AG09319 (cell line): ENCODE measurements around the gene OCRL.
A peak's percentile ranks its signal among the peaks of the same experiment; 100 is the strongest.

Experiments used
- DNase-seq: peaks from one replicate; pipeline ENCODE4 v3.0.0-alpha.2; 2010; ENCODE audit warnings: low read depth; ENCODE audit errors: extremely low read depth
- TF ChIP-seq, protein P1 (sequence below): IDR thresholded peaks from 2 replicates; pipeline ENCODE4 v1.5.1; 2011; ENCODE audit warnings: low read depth, mild to moderate bottlenecking, inconsistent platforms, low read length, moderate library complexity

OCRL gene

DNA sequence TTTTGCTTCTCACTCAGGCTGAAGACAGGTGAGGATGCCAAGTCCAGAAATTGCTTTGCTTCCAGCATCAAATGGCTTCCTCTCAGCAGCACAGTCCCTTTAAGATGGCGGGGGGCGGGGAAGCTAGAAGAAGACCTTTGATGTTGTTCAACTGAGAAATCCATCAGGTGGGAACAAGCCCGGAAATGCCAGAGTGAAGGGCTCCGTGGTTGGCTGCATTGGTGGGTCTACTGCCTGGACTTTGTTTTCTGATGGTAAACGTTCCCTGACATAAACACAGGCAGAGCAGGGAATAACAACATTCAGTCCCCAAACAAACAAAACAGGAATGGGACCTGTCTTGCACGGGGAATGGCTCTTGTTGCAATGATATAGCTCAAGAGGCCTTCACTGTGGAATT lies 77.4 kb downstream of the OCRL start:
- no peak for DNase-seq
- TF ChIP-seq, protein P1, sequence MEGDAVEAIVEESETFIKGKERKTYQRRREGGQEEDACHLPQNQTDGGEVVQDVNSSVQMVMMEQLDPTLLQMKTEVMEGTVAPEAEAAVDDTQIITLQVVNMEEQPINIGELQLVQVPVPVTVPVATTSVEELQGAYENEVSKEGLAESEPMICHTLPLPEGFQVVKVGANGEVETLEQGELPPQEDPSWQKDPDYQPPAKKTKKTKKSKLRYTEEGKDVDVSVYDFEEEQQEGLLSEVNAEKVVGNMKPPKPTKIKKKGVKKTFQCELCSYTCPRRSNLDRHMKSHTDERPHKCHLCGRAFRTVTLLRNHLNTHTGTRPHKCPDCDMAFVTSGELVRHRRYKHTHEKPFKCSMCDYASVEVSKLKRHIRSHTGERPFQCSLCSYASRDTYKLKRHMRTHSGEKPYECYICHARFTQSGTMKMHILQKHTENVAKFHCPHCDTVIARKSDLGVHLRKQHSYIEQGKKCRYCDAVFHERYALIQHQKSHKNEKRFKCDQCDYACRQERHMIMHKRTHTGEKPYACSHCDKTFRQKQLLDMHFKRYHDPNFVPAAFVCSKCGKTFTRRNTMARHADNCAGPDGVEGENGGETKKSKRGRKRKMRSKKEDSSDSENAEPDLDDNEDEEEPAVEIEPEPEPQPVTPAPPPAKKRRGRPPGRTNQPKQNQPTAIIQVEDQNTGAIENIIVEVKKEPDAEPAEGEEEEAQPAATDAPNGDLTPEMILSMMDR = no peak

DNA sequence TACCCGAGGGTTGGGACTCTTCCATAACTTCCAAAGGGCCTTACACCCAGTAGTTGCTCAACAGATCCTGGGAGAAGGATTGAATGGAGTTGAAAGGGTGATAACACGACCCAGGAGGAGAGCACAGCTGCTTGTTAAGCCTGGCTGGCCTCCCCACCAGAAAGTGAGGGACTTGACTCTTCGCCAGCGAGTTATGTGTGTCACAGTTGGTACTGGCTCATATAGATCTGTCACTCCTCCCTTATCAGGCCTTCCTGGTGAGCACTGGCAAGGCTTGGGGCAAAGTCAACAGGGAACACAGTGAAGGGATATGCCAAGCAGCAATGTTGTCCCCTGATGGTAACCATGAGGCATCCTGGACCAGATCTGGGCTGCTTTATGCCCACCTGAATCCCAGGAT lies 78.9 kb downstream of the OCRL start:
- no peak for DNase-seq
- TF ChIP-seq, protein P1 = no peak

DNA sequence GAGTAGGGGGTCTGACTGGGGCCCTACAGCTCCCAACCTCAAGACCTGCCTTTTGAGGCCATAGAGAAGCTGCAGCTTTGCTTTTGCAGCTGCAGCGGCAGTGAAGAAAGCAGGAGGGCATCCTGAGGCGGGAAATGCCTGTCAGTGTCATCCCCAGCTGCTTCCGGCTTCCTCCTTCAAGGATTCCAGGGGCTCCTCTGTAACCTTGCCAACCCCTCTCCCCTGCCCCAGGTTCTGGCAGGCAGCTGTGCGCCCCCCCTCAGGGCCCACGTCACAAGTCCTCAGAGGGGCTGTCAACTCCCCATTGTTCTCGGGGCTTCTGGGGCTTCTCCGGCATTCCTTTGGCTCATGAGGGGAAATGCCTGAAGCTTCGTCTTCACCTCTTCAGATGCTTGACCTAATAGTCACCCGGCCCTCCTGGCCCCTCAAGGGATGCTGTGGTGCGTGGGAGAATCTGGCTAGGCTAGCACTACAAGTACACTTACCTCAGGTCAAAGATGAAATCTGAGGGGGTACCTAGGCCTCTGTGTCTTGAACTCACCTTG lies 82.8 kb downstream of the OCRL start:
- TF ChIP-seq, protein P1 = no peak
- DNase-seq = no peak

DNA sequence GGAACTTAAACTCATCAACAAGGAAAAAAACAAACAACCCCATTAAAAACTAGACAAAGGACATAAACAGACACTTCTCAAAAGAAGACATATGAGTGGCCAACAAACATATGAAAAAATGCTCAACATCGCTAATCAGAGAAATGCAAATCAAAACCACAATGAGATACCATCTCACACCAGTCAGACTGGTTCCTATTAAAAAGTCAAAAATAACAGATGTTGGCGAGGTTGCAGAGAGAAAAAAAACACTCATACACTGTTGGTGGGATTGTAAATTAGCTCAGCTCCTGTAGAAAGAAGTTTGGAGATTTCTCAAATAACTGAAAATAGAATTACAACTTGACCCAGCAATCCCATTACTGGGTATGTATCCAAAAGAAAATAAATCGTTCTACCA lies 86.0 kb downstream of the OCRL start:
- TF ChIP-seq, protein P1 = no peak
- no peak for DNase-seq

DNA sequence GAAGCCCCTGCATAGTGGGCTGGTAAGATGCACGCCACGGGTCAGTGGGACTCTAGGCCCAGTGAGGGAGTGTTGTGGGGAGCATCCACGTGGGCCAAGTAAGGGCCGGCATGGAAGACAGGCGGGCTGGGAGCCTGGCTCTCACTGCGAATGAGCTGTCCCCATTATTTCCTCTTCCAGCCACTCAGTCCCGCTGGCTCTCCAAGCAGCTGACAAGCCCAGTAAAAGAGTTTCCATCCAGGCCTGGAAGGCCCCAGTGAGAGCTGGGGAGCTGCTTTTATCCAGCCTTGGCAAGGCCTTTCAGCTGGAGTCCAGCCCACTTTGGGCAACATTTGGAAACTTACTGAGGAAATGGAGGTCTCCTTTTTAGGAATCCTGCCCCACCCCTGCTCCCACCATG lies 89.8 kb downstream of the OCRL start:
- no peak for DNase-seq
- TF ChIP-seq, protein P1 = no peak

DNA sequence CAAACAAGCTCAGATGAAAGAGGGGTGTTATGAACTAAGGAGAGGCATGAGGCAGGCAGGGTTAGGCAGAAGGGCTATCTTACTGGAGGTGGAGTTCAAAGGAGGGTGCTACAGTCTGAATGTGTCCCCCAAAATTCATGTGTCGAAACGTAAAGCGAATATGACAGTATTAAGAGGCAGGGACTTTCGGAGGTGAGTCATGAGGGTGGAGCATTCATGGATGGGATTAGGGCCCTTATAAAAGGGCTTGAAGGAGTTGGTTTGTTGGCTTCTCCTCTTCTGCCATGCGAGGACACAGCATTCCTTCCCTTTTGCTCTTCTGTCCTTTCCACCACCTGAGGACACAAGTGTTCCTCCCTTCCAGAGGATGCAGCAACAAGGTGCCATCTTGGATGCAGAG lies 91.8 kb downstream of the OCRL start:
- DNase-seq = no peak
- TF ChIP-seq, protein P1 = no peak

DNA sequence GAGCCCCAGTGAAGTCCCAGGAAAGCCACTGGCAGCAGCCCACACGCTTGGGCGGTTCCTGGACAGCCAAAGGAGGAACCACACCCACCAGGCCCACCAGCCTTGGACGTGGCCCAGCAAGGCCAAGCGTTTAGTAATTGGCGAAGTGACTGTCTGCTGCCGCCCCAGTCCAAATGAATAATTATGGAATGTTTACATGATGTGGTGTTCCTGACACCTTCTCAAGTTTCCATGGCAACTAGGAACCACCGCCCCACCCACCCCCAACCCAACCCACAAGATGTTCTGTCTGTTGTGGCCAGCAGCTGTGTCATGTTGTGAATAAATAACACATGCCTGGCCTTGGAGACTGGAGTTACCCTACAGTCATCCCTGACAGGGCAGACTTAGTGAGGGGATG lies 92.4 kb downstream of the OCRL start:
- peak; percentile 20 for DNase-seq
- TF ChIP-seq, protein P1 = no peak
